Head of caudate nucleus (tissue), 42 donors: ENCODE data around the gene CNIH2.

ENCODE experiments used
- DNase-seq, 42 donors: peaks; one replicate each; pipeline versions ENCODE4 v3.0.0 to v3.0.0-alpha.2; 2020 to 2021; ENCODE audit warnings: mixed read lengths in 7 of 42
- intact Hi-C: fragments of 100-400 bp; cut with DNase I; formaldehyde crosslinking; loops from one replicate; pipeline ENCODE4 v1.15.0; 2022

The CNIH2 gene

GRCh38 chr11:66277471-66278362 lies at the start of gene CNIH2:
CNIH2 (plus strand) TSS chr11:66278175; CDS start chr11:66278457, 282 bp downstream.
- peak in 24 of 42 donors; percentile 35 to 74 (median 60) for DNase-seq

GRCh38 chr11:66228521-66228920 lies 49.5 kb upstream of the CNIH2 start:
- DNase-seq = no peak
- intact Hi-C loops = no loop called here

More at GRCh38 chr11:66277471-66278362, at the start of gene CNIH2:
- intact Hi-C loops = no loop called here

GRCh38 chr11:66230156-66230555 lies 47.8 kb upstream of the CNIH2 start:
- no peak for DNase-seq

GRCh38 chr11:66230978-66231377 lies 47.0 kb upstream of the CNIH2 start:
- no peak for DNase-seq
- intact Hi-C loops = no loop called here

More at GRCh38 chr11:66230156-66230555, 47.8 kb upstream of the CNIH2 start:
- intact Hi-C loops = no loop called here

- intact Hi-C loops = no loop called here
- no peak for DNase-seq
Measured at GRCh38 chr11:66231561-66231960, 46.4 kb upstream of the CNIH2 start.

- intact Hi-C loops = no loop called here
- DNase-seq = no peak
Measured at GRCh38 chr11:66232769-66233168, 45.2 kb upstream of the CNIH2 start.

GRCh38 chr11:66233301-66233700 lies 44.7 kb upstream of the CNIH2 start:
- intact Hi-C loops = no loop called here
- DNase-seq = no peak

- no peak for DNase-seq
- intact Hi-C loops = no loop called here
Measured at GRCh38 chr11:66235141-66235540, 42.8 kb upstream of the CNIH2 start.

- no peak for DNase-seq
- intact Hi-C loops = no loop called here
Measured at GRCh38 chr11:66237867-66238266, 40.1 kb upstream of the CNIH2 start.

GRCh38 chr11:66238786-66239413 lies 39.1 kb upstream of the CNIH2 start:
- intact Hi-C loops = no loop called here
- DNase-seq = no peak

- intact Hi-C loops = no loop called here
- DNase-seq = no peak
Measured at GRCh38 chr11:66239511-66239910, 38.5 kb upstream of the CNIH2 start.

- intact Hi-C loops = no loop called here
- DNase-seq = no peak
Measured at GRCh38 chr11:66239998-66240780, 37.8 kb upstream of the CNIH2 start.

GRCh38 chr11:66240781-66241136 lies 37.2 kb upstream of the CNIH2 start:
- peak in 3 of 42 donors; percentile 16 to 45 (median 34) for DNase-seq
- intact Hi-C loops = no loop called here

GRCh38 chr11:66242095-66242765 lies 35.7 kb upstream of the CNIH2 start:
- intact Hi-C loops = no loop called here
- no peak for DNase-seq

- intact Hi-C loops = no loop called here
- no peak for DNase-seq
Measured at GRCh38 chr11:66243782-66244535, 34.0 kb upstream of the CNIH2 start.

- intact Hi-C loops = no loop called here
- DNase-seq = no peak
Measured at GRCh38 chr11:66247295-66247694, 30.7 kb upstream of the CNIH2 start.

- intact Hi-C loops = no loop called here
- no peak for DNase-seq
Measured at GRCh38 chr11:66247801-66248200, 30.2 kb upstream of the CNIH2 start.

GRCh38 chr11:66248903-66249302 lies 29.1 kb upstream of the CNIH2 start:
- intact Hi-C loops = no loop called here
- DNase-seq = no peak

GRCh38 chr11:66251809-66252208 lies 26.2 kb upstream of the CNIH2 start:
- DNase-seq = no peak
- intact Hi-C loops = no loop called here
